ENCODE measurements around the gene AHI1.
"Not testable (repeated sequence)": the region's sequence is repeated elsewhere in the genome, so short reads cannot be mapped to it uniquely, and the experiment has no call there.

AHI1 gene

GRCh38 chr6:135383766-135384165 lies 113.8 kb downstream of the AHI1 start:
- no peak for TF ChIP-seq POLR2A (IDR thresholded peaks at IDR 0.05; ENCODE audit: extremely low read depth, insufficient read length)
- no peak for TF ChIP-seq MYC (IDR thresholded peaks at IDR 0.05; ENCODE audit: low read depth, low read length)
- TF ChIP-seq MAX (IDR thresholded peaks at IDR 0.05; ENCODE audit: low read depth, low read length): no peak
- no peak for TF ChIP-seq CTCF (IDR thresholded peaks at IDR 0.05; ENCODE audit: low read depth, low read length)
- no peak for DNase-seq (ENCODE audit: low read depth)
- no peak overlapping the region for H3K4me3 ChIP-seq (ENCODE audit: low read depth, low read length)

GRCh38 chr6:135383301-135383700 lies 114.2 kb downstream of the AHI1 start:
- H3K4me3 ChIP-seq (ENCODE audit: low read depth, low read length): no peak overlapping the region
- no peak for DNase-seq (ENCODE audit: low read depth)
- no peak for TF ChIP-seq CTCF (IDR thresholded peaks at IDR 0.05; ENCODE audit: low read depth, low read length)
- no peak for TF ChIP-seq POLR2A (IDR thresholded peaks at IDR 0.05; ENCODE audit: extremely low read depth, insufficient read length)
- no peak for TF ChIP-seq MAX (IDR thresholded peaks at IDR 0.05; ENCODE audit: low read depth, low read length)
- no peak for TF ChIP-seq MYC (IDR thresholded peaks at IDR 0.05; ENCODE audit: low read depth, low read length)

GRCh38 chr6:135382182-135382628 lies 115.3 kb downstream of the AHI1 start:
- no peak for TF ChIP-seq CTCF (IDR thresholded peaks at IDR 0.05; ENCODE audit: low read depth, low read length)
- TF ChIP-seq POLR2A (IDR thresholded peaks at IDR 0.05; ENCODE audit: extremely low read depth, insufficient read length): no peak
- TF ChIP-seq MAX (IDR thresholded peaks at IDR 0.05; ENCODE audit: low read depth, low read length): no peak
- no peak for DNase-seq (ENCODE audit: low read depth)
- no peak overlapping the region for H3K4me3 ChIP-seq (ENCODE audit: low read depth, low read length)

- DNase-seq (ENCODE audit: low read depth): no peak
- no peak overlapping the region for H3K4me3 ChIP-seq (ENCODE audit: low read depth, low read length)
- TF ChIP-seq MYC (IDR thresholded peaks at IDR 0.05; ENCODE audit: low read depth, low read length): no peak
- no peak for TF ChIP-seq POLR2A (IDR thresholded peaks at IDR 0.05; ENCODE audit: extremely low read depth, insufficient read length)
- TF ChIP-seq MAX (IDR thresholded peaks at IDR 0.05; ENCODE audit: low read depth, low read length): no peak
- TF ChIP-seq CTCF (IDR thresholded peaks at IDR 0.05; ENCODE audit: low read depth, low read length): no peak
Observed at GRCh38 chr6:135380793-135381192, 116.7 kb downstream of the AHI1 start.

- no peak overlapping the region for H3K4me3 ChIP-seq (ENCODE audit: low read depth, low read length)
- no peak for DNase-seq (ENCODE audit: low read depth)
- TF ChIP-seq CTCF (IDR thresholded peaks at IDR 0.05; ENCODE audit: low read depth, low read length) (no peak), POLR2A (IDR thresholded peaks at IDR 0.05; ENCODE audit: extremely low read depth, insufficient read length) (no peak), MAX (IDR thresholded peaks at IDR 0.05; ENCODE audit: low read depth, low read length) (no peak), MYC (IDR thresholded peaks at IDR 0.05; ENCODE audit: low read depth, low read length) (no peak)
Observed at GRCh38 chr6:135379647-135380046, 117.9 kb downstream of the AHI1 start.

- DNase-seq (ENCODE audit: low read depth): no peak
- no peak overlapping the region for H3K4me3 ChIP-seq (ENCODE audit: low read depth, low read length)
- TF ChIP-seq MAX (IDR thresholded peaks at IDR 0.05; ENCODE audit: low read depth, low read length): no peak
- no peak for TF ChIP-seq POLR2A (IDR thresholded peaks at IDR 0.05; ENCODE audit: extremely low read depth, insufficient read length)
- no peak for TF ChIP-seq MYC (IDR thresholded peaks at IDR 0.05; ENCODE audit: low read depth, low read length)
- TF ChIP-seq CTCF (IDR thresholded peaks at IDR 0.05; ENCODE audit: low read depth, low read length): no peak
Observed at GRCh38 chr6:135372758-135373157, 124.8 kb downstream of the AHI1 start.

- not testable (repeated sequence) for DNase-seq (ENCODE audit: low read depth)
Observed at GRCh38 chr6:135363622-135364021, 133.9 kb downstream of the AHI1 start.

More at GRCh38 chr6:135363622-135364021, 133.9 kb downstream of the AHI1 start:
- H3K4me3 ChIP-seq (ENCODE audit: low read depth, low read length): not testable (repeated sequence)
